H1 (cell line): ENCODE data around the gene ELOVL1. TPM values are rescaled to one million over a fixed set of nuclear protein-coding genes. Genes with fewer than 3 reads are reported as not detected.

ENCODE experiments used
- CTCF ChIA-PET: fragments of 300-600 bp; sonication (Branson Sonifier 250); formaldehyde crosslinking; loops from one replicate; lab custom pipeline; 2021; ENCODE audit not compliant: partially characterized antibody; lab: Charles Lee
- POLR2A ChIA-PET: fragments of 300-600 bp; sonication (Branson Sonifier 250); formaldehyde crosslinking; loops from one replicate; lab custom pipeline; 2021; ENCODE audit warnings: inconsistent platforms; ENCODE audit not compliant: partially characterized antibody; lab: Charles Lee
- DNase-seq, 2 experiments: peaks; one replicate each; pipeline versions ENCODE4 v3.0.0 to v3.0.0-alpha.2; 2010 to 2022; ENCODE audit warnings: low spot score in 2 of 2, low read depth in 1 of 2, mixed read lengths in 1 of 2
- FAIRE-seq: peaks from 2 replicates; lab custom pipeline; 2011; peaks lifted over from hg19 to GRCh38; lab: Jason Lieb, UNC
- H2AFZ ChIP-seq: 2 replicates; pipeline ENCODE4 v1.8.1; 2012; ENCODE audit warnings: low read length, inconsistent platforms
- H2AK5ac ChIP-seq: 2 replicates; pipeline ENCODE4 v1.6.1; 2013; ENCODE audit warnings: low read depth, low read length
- H2BK120ac ChIP-seq: replicated peaks from 2 replicates; pipeline ENCODE3; 2013; ENCODE audit warnings: low read depth, low read length, inconsistent platforms
- H2BK12ac ChIP-seq: 2 replicates; pipeline ENCODE4 v1.6.1; 2013; ENCODE audit warnings: low read depth, low read length
- H2BK15ac ChIP-seq: 2 replicates; pipeline ENCODE4 v1.6.1; 2013; ENCODE audit warnings: low read length
- H2BK20ac ChIP-seq: 2 replicates; pipeline ENCODE4 v1.6.1; 2013; ENCODE audit warnings: low read length
- H2BK5ac ChIP-seq: 2 replicates; pipeline ENCODE4 v1.6.1; 2013; ENCODE audit warnings: low read depth, low read length
- H3K14ac ChIP-seq: 2 replicates; pipeline ENCODE4 v1.6.1; 2013; ENCODE audit warnings: inconsistent platforms; ENCODE audit not compliant: insufficient read length
- H3K18ac ChIP-seq: 2 replicates; pipeline ENCODE4 v1.6.1; 2013; ENCODE audit warnings: low read length; ENCODE audit errors: extremely low read depth
- H3K23ac ChIP-seq: 2 replicates; pipeline ENCODE4 v1.6.1; 2013; ENCODE audit warnings: inconsistent platforms; ENCODE audit not compliant: insufficient read length
- H3K23me2 ChIP-seq: 2 replicates; pipeline ENCODE4 v1.6.1; 2013; ENCODE audit warnings: low read depth, low read length
- H3K27ac ChIP-seq: 2 replicates; pipeline ENCODE4 v1.6.1; 2011; ENCODE audit warnings: low read depth, low read length, inconsistent platforms
- H3K27me3 ChIP-seq, 4 experiments: replicated peaks in 1 of 4; 1 replicate in 1 of 4; 2 replicates in 3 of 4; pipeline versions ENCODE4 v1.6.1 to v1.8.1; 2011 to 2013; ENCODE audit warnings: low read length in 3 of 4, mild to moderate bottlenecking in 3 of 4, inconsistent platforms in 2 of 4, mixed read lengths in 2 of 4, moderate library complexity in 1 of 4; ENCODE audit not compliant: control insufficient read depth in 3 of 4, insufficient read depth in 3 of 4; ENCODE audit errors: extremely low read depth in 1 of 4
- H3K36me3 ChIP-seq, 4 experiments: 2 replicates each; pipeline versions ENCODE4 v1.6.1 to v1.8.1; 2011 to 2013; ENCODE audit warnings: mild to moderate bottlenecking in 4 of 4, low read length in 3 of 4, moderate library complexity in 2 of 4, control low read depth in 1 of 4, inconsistent platforms in 1 of 4; ENCODE audit not compliant: insufficient read depth in 4 of 4, control insufficient read depth in 2 of 4
- H3K4ac ChIP-seq: replicated peaks from 2 replicates; pipeline ENCODE3; 2013; ENCODE audit warnings: low read length, low read depth, mixed read lengths, inconsistent platforms; ENCODE audit not compliant: insufficient read length
- H3K4me1 ChIP-seq, 4 experiments: replicated peaks in 1 of 4; 1 replicate in 1 of 4; 2 replicates in 3 of 4; pipeline versions ENCODE4 v1.6.1 to v1.8.1; 2011 to 2013; ENCODE audit warnings: low read length in 3 of 4, inconsistent platforms in 2 of 4, mixed read lengths in 1 of 4; ENCODE audit not compliant: insufficient read depth in 4 of 4, control insufficient read depth in 3 of 4
- H3K4me2 ChIP-seq, 2 experiments: 2 replicates each; pipeline versions ENCODE4 v1.6.1 to v1.8.1; 2011 to 2013; ENCODE audit warnings: low read depth in 2 of 2, low read length in 2 of 2, control low read depth in 1 of 2, inconsistent platforms in 1 of 2, mild to moderate bottlenecking in 1 of 2; ENCODE audit not compliant: insufficient read depth in 1 of 2
- H3K4me3 ChIP-seq, 4 experiments: fragments of 200-600, 300-600 bp in 1 of 4; sonication (generic), shearing (Covaris generic), sonication (Bioruptor Twin) in 1 of 4; 2 replicates each; pipeline versions ENCODE4 v1.5.1 to v1.8.1; 2011 to 2016; ENCODE audit warnings: low read length in 4 of 4, low read depth in 3 of 4, control low read depth in 2 of 4, inconsistent platforms in 2 of 4, mild to moderate bottlenecking in 2 of 4, mixed read lengths in 1 of 4, moderate library complexity in 1 of 4; ENCODE audit not compliant: insufficient read depth in 2 of 4; ENCODE audit errors: extremely low read depth in 1 of 4
- H3K56ac ChIP-seq: replicated peaks from 2 replicates; pipeline ENCODE3; 2013; ENCODE audit warnings: low read depth, mild to moderate bottlenecking, mixed read lengths, low read length, inconsistent platforms; ENCODE audit not compliant: insufficient read length
- H3K79me1 ChIP-seq: 2 replicates; pipeline ENCODE4 v1.6.1; 2013; ENCODE audit warnings: low read depth, low read length, control low read depth
- H3K79me2 ChIP-seq, 2 experiments: 2 replicates each; pipeline versions ENCODE4 v1.6.1 to v1.8.1; 2012 to 2013; ENCODE audit warnings: low read length in 2 of 2, mild to moderate bottlenecking in 2 of 2, inconsistent platforms in 1 of 2; ENCODE audit not compliant: insufficient read depth in 2 of 2, control insufficient read depth in 1 of 2
- H3K9ac ChIP-seq, 4 experiments: replicated peaks in 1 of 4; 1 replicate in 1 of 4; 2 replicates in 3 of 4; pipeline versions ENCODE4 v1.6.1 to v1.8.1; 2011 to 2013; ENCODE audit warnings: low read depth in 3 of 4, low read length in 3 of 4, control low read depth in 2 of 4, mild to moderate bottlenecking in 2 of 4, moderate library complexity in 2 of 4, inconsistent platforms in 1 of 4; ENCODE audit errors: extremely low read depth in 1 of 4
- H3K9me3 ChIP-seq, 2 experiments: 2 replicates each; pipeline versions ENCODE4 v1.6.1 to v1.8.1; 2012 to 2013; ENCODE audit warnings: mild to moderate bottlenecking in 2 of 2, moderate library complexity in 2 of 2, control low read depth in 1 of 2, inconsistent platforms in 1 of 2, low read depth in 1 of 2, low read length in 1 of 2, mixed read lengths in 1 of 2; ENCODE audit not compliant: insufficient read depth in 2 of 2
- H4K20me1 ChIP-seq, 2 experiments: replicated peaks in 1 of 2; 2 replicates each; pipeline versions ENCODE3 to v1.8.1; 2011 to 2013; ENCODE audit warnings: inconsistent platforms in 2 of 2, low read length in 2 of 2, mild to moderate bottlenecking in 1 of 2; ENCODE audit not compliant: insufficient read depth in 2 of 2, control insufficient read depth in 1 of 2
- H4K5ac ChIP-seq: 2 replicates; pipeline ENCODE4 v1.6.1; 2013; ENCODE audit warnings: low read length, low read depth, mixed read lengths, inconsistent platforms; ENCODE audit not compliant: insufficient read length
- H4K8ac ChIP-seq: 2 replicates; pipeline ENCODE4 v1.8.0; 2013; ENCODE audit warnings: mild to moderate bottlenecking, moderate library complexity, low read length, inconsistent platforms; ENCODE audit not compliant: insufficient read depth; ENCODE audit errors: extremely low read depth
- H4K91ac ChIP-seq: replicated peaks from 2 replicates; pipeline ENCODE3; 2013; ENCODE audit warnings: low read length, mixed read lengths, inconsistent platforms; ENCODE audit not compliant: insufficient read length
- ASH2L ChIP-seq: fragments of 200-600, 300-600 bp; sonication (generic); IDR thresholded peaks from one replicate; pipeline ENCODE4 v1.7.1; 2017; ENCODE audit warnings: low read length
- BACH1 ChIP-seq: IDR thresholded peaks from 2 replicates; pipeline ENCODE4 v1.6.1; 2012; ENCODE audit warnings: low read length, improper control_type of control experiment
- CREB1 ChIP-seq: IDR thresholded peaks from 2 replicates; pipeline ENCODE4 v1.6.1; 2012; ENCODE audit warnings: inconsistent platforms
- FOSL1 ChIP-seq: IDR thresholded peaks from 2 replicates; pipeline ENCODE4 v1.6.1; 2011; ENCODE audit warnings: mild to moderate bottlenecking, low read depth, low read length, moderate library complexity; ENCODE audit not compliant: insufficient read depth
- PHF8 ChIP-seq: fragments of 200-600 bp; sonication (generic); conservative IDR thresholded peaks from 2 replicates; pipeline ENCODE4 v1.7.1; 2012; ENCODE audit warnings: low read depth, mild to moderate bottlenecking, inconsistent platforms, low read length, moderate library complexity
- POLR2AphosphoS5 ChIP-seq: IDR thresholded peaks from 2 replicates; pipeline ENCODE4 v1.6.1; 2011; ENCODE audit warnings: low read depth, low read length
- RAD21 ChIP-seq, 2 experiments: IDR thresholded peaks in 1 of 2; conservative IDR thresholded peaks in 1 of 2; 2 replicates each; pipeline ENCODE4 v1.6.1; 2011; ENCODE audit warnings: low read depth in 2 of 2, low read length in 2 of 2, improper control_type of control experiment in 1 of 2, inconsistent platforms in 1 of 2, mild to moderate bottlenecking in 1 of 2, moderate library complexity in 1 of 2
- RBBP5 ChIP-seq: IDR thresholded peaks from 2 replicates; pipeline ENCODE4 v1.7.1; 2012; ENCODE audit warnings: low read depth, mild to moderate bottlenecking, inconsistent platforms, low read length, moderate library complexity, borderline replicate concordance
- RNF2 ChIP-seq: fragments of 200-900, 300-1000 bp; sonication (generic); IDR thresholded peaks from 2 replicates; pipeline ENCODE4 v1.7.1; 2016; ENCODE audit warnings: borderline replicate concordance, low read depth, mild to moderate bottlenecking, antibody characterized with exemption, low read length; ENCODE audit not compliant: poor library complexity, severe bottlenecking; ENCODE audit errors: missing control alignments
- SP2 ChIP-seq: IDR thresholded peaks from 2 replicates; pipeline ENCODE4 v1.6.1; 2012; ENCODE audit warnings: mild to moderate bottlenecking, low read length, inconsistent platforms
- SP4 ChIP-seq: IDR thresholded peaks from 2 replicates; pipeline ENCODE4 v1.6.1; 2012; ENCODE audit warnings: low read length, inconsistent platforms
- TBP ChIP-seq: IDR thresholded peaks from 2 replicates; pipeline ENCODE4 v1.6.1; 2011; ENCODE audit warnings: low read depth, low read length, improper control_type of control experiment
- TCF12 ChIP-seq: IDR thresholded peaks from 2 replicates; pipeline ENCODE4 v1.6.1; 2011; ENCODE audit warnings: low read depth, mild to moderate bottlenecking, low read length
- YY1 ChIP-seq: IDR thresholded peaks from 2 replicates; pipeline ENCODE4 v1.6.1; 2011; ENCODE audit warnings: low read depth, mild to moderate bottlenecking, low read length
- WGBS, 2 experiments: shearing (Covaris generic) in 1 of 2; methylation state at CpG; one replicate each; pipeline versions ENCODE4 v1.1.6 to v1.1.7; 2013 to 2015; ENCODE audit warnings: low lambda C conversion rate in 2 of 2, mixed read lengths in 2 of 2, inconsistent platforms in 1 of 2, low coverage in 1 of 2, missing lambda C conversion rate in 1 of 2; ENCODE audit not compliant: insufficient replicate concordance in 2 of 2, insufficient coverage in 1 of 2, insufficient read length in 1 of 2; ENCODE audit errors: extremely low coverage in 1 of 2, missing lambda C conversion rate in 1 of 2; 5-methylcytosine and 5-hydroxymethylcytosine counted together
- polyA plus RNA-seq, 7 experiments: library from polyadenylated mRNA; depleted of rRNA in 3 of 7; stranded (reverse) in 5 of 7; unstranded in 2 of 7; fragments of >200 nt in 5 of 7; fragments of 200-250 nt in 2 of 7; gene quantifications; 1 replicate in 5 of 7; 2 replicates in 1 of 7; 4 replicates in 1 of 7; pipeline versions ENCODE4 v1.2.1 to v1.2.3, GENCODE V29; 2011 to 2013; ENCODE audit warnings: missing spikeins in 2 of 7, mixed read lengths in 2 of 7
- total RNA-seq: library from RNA; stranded (reverse); fragmentation: NEBNext Ultra II Directional; extraction: Animal tissue kit (Norgen Biotek cat#: 25700); gene quantifications from 2 replicates; pipeline ENCODE4 v1.2.1, GENCODE V29; 2021

The ELOVL1 gene
- total and polyA plus RNA-seq, 2 of the 8 experiments (the other 6 are each of a cell fraction or from before 2014, with no cell fraction given): 28.5 to 68.1 TPM

GRCh38 chr1:43317817-43318471 is 49.9 kb downstream of the ELOVL1 start:
- Histone ChIP-seq H4K91ac (no peak overlapping the region), H3K4ac (no peak overlapping the region), H3K27me3 (no peaks in the 10 kb centered on the region; a peak in 1 of 7 replicates), H3K9ac (no peak overlapping the region), H3K27ac (no peak overlapping the region), H2BK12ac (no peak overlapping the region), H3K14ac (no peak overlapping the region), H3K4me2 (no peak overlapping the region), H3K18ac (peak overlapping the region; percentile 32), H2BK120ac (no peak overlapping the region), H3K79me2 (no peaks in the 10 kb centered on the region), H3K36me3 (no peaks in the 10 kb centered on the region), H4K5ac (no peak overlapping the region), H2BK20ac (no peak overlapping the region), H4K8ac (no peak overlapping the region), H2BK5ac (no peak overlapping the region), H2AFZ (no peak overlapping the region), H4K20me1 (no peaks in the 10 kb centered on the region), H3K23ac (no peak overlapping the region), H3K56ac (no peak overlapping the region), H2BK15ac (no peak overlapping the region), H3K23me2 (no peaks in the 10 kb centered on the region), H3K4me1 (peaks cover 0 to 5% (median 0%) of the 10 kb centered on the region in 4 experiments; a peak in 1 of 7 replicates), H2AK5ac (peak overlapping the region; percentile 39; the same call in 1 of the 2 replicates), H3K4me3 (no peak overlapping the region), H3K79me1 (no peaks in the 10 kb centered on the region), H3K9me3 (no peaks in the 10 kb centered on the region)
- DNase-seq (no peak), FAIRE-seq (no peak)
- 92% methylated on average over 15 of the region's 15 CpGs; no CpG with 5 or more reads in 1 of the 2 experiments for WGBS, 2 experiments
- ChIA-PET POLR2A (interaction anchor here (0.9 to 1.2 kb wide), 3 partner anchors 46 to 86 kb away, joined by 3 read pairs; no protein-coding TSS in a partner anchor), CTCF (interaction anchor here (0.6 to 3.9 kb wide), 5 partner anchors 12 to 33 kb away, joined by 3 to 19 read pairs (median 4); partner anchors contain the start of gene C1orf210)
- TF ChIP-seq SP4 (no peak), YY1 (no peak), TBP (no peak), ASH2L (no peak), BACH1 (no peak), CREB1 (no peak), FOSL1 (no peak), RAD21 (IDR thresholded peaks at IDR 0.05 in 1 of 2, conservative IDR thresholded peaks at IDR 0.05 in 1 of 2; ENCODE audit: low read depth in 2 of 2, low read length in 2 of 2) (no peak), RBBP5 (no peak), TCF12 (no peak), POLR2AphosphoS5 (no peak), RNF2 (no peak), SP2 (no peak), PHF8 (no peak)
